ENCODE data around the gene RFC5. TPM values are rescaled to one million over a fixed set of nuclear protein-coding genes. Genes with fewer than 3 reads are reported as not detected.

RFC5 gene
- total and polyA plus RNA-seq, 4 donors, result 5.4 to 26.4 (median 6.7) TPM

GRCh38 chr12:118058881-118059280 is 42.4 kb downstream of the RFC5 start (continued):
- no peak for TF ChIP-seq YY1 (IDR thresholded peaks at IDR 0.05)

GRCh38 chr12:118059341-118060191 is 43.1 kb downstream of the RFC5 start:
- 17% methylated on average over 11 of the region's 11 CpGs for WGBS

GRCh38 chr12:118060301-118061010 is 44.0 kb downstream of the RFC5 start:
- Histone ChIP-seq H3K4me3 (ENCODE audit: low read depth in 1 of 3, low read length in 3 of 3) (peak overlapping the region; percentile 86 to 97 (median 95)), H3K4me1 (ENCODE audit: control insufficient read depth in 4 of 4, insufficient read depth in 4 of 4, low read length in 3 of 4) (peaks cover 14 to 61% (median 37%) of the 10 kb centered on the region in 4 donors), H3K27ac (ENCODE audit: low read depth in 1 of 2, low read length in 2 of 2) (peak overlapping the region; percentile 97 to 99), H3K27me3 (ENCODE audit: control insufficient read depth in 4 of 4, insufficient read depth in 4 of 4, low read length in 3 of 4) (no peaks in the 10 kb centered on the region), H3K9me3 (ENCODE audit: control insufficient read depth in 4 of 4, low read length in 3 of 4) (no peaks in the 10 kb centered on the region), H3K9ac (ENCODE audit: low read depth in 1 of 2, low read length in 2 of 2) (peak overlapping the region; percentile 92 to 98), H3K36me3 (ENCODE audit: control insufficient read depth in 4 of 4, insufficient read depth in 3 of 4, low read depth in 1 of 4, low read length in 3 of 4) (no peaks in the 10 kb centered on the region)
- WGBS, result 1% methylated on average over 46 of the region's 46 CpGs
- TF ChIP-seq FOXA2 (IDR thresholded peaks at IDR 0.05) (no peak), REST (IDR thresholded peaks at IDR 0.05) (no peak), FOXA1 (IDR thresholded peaks at IDR 0.05) (no peak), TAF1 (conservative IDR thresholded peaks at IDR 0.05) (no peak), CTCF (IDR thresholded peaks at IDR 0.05; ENCODE audit: low read depth, low read length, missing input control) (no peak), MAX (IDR thresholded peaks at IDR 0.05) (no peak), JUND (IDR thresholded peaks at IDR 0.05) (no peak), NR2F2 (IDR thresholded peaks at IDR 0.05) (no peak), RXRA (IDR thresholded peaks at IDR 0.05) (no peak), SP1 (IDR thresholded peaks at IDR 0.05) (no peak)
- peak; percentile 61 for DNase-seq (ENCODE audit: low spot score)

More at GRCh38 chr12:118059341-118060191, 43.1 kb downstream of the RFC5 start:
- no peaks in the 10 kb centered on the region for H3K27me3 ChIP-seq (ENCODE audit: control insufficient read depth in 4 of 4, insufficient read depth in 4 of 4, low read length in 3 of 4)
- H3K9ac ChIP-seq (ENCODE audit: low read depth in 1 of 2, low read length in 2 of 2), result peak overlapping the region; percentile 18 to 98
- TF ChIP-seq CTCF (IDR thresholded peaks at IDR 0.05; ENCODE audit: low read depth, low read length, missing input control), result no peak
- no peak for TF ChIP-seq JUND (IDR thresholded peaks at IDR 0.05)
- no peak for TF ChIP-seq NR2F2 (IDR thresholded peaks at IDR 0.05)
- TF ChIP-seq TAF1 (conservative IDR thresholded peaks at IDR 0.05), result no peak
- TF ChIP-seq EGR1 (IDR thresholded peaks at IDR 0.05; ENCODE audit: low read depth in 2 of 2), result no peak
- peaks cover 19 to 65% (median 42%) of the 10 kb centered on the region in 4 donors for H3K4me1 ChIP-seq (ENCODE audit: control insufficient read depth in 4 of 4, insufficient read depth in 4 of 4, low read length in 3 of 4)
- no peak for DNase-seq (ENCODE audit: low spot score)
- no peaks in the 10 kb centered on the region for H3K9me3 ChIP-seq (ENCODE audit: control insufficient read depth in 4 of 4, low read length in 3 of 4)
- peak overlapping the region; percentile 97 to 99 for H3K27ac ChIP-seq (ENCODE audit: low read depth in 1 of 2, low read length in 2 of 2)
- H3K4me3 ChIP-seq (ENCODE audit: low read depth in 1 of 3, low read length in 3 of 3), result peak overlapping the region in 2 of 3 donors; percentile 95 to 97
- H3K36me3 ChIP-seq (ENCODE audit: control insufficient read depth in 4 of 4, insufficient read depth in 3 of 4, low read depth in 1 of 4, low read length in 3 of 4), result no peaks in the 10 kb centered on the region
